NCI-H187 treated with DMSO at 0.1 percent for 48 hours (cell line): ENCODE data around the gene FICD.

Experiments used
- DNase-seq: peaks from one replicate; lab custom pipeline; 2025; lab: John Stamatoyannopoulos, UW

Gene FICD

DNA sequence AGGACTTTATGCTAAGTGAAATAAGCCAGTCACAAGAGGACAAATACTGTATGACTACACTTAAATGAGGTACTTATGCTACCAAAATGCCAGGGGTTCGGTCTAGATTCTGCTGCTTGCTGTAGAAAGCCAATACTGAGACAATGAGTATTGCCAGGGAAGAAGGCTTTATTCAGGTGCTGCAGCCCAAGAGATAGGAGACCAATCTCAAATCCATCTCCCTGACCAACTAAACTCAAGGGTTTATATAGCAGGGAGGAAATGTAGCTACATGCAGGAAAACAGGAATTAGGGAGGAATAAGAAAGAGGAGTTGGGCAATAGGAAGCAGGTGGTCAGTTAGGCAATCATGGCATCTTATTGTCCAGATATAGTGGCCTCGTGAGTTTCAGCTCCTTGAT, 12.2 kb upstream of the FICD start:
- DNase-seq: no peak

DNA sequence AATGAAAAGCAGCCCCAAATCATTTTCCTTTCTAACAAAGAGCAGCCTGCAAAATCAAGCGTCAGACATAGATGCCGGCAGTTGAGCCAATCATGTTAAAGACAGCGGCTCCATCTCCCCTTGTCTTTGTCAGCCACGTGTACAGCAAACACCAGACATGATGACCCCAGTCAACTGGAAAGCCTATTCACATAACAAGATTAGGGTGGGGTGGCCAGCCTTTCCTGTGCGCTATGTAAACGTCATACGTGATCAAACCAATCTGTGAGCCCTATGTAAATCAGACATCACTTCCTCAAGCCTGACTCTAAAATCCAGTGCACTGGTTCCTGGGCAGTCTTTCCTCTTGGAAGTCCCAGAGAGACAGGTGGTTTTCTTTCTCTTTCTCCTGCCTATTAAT, 9.9 kb upstream of the FICD start:
- no peak for DNase-seq

DNA sequence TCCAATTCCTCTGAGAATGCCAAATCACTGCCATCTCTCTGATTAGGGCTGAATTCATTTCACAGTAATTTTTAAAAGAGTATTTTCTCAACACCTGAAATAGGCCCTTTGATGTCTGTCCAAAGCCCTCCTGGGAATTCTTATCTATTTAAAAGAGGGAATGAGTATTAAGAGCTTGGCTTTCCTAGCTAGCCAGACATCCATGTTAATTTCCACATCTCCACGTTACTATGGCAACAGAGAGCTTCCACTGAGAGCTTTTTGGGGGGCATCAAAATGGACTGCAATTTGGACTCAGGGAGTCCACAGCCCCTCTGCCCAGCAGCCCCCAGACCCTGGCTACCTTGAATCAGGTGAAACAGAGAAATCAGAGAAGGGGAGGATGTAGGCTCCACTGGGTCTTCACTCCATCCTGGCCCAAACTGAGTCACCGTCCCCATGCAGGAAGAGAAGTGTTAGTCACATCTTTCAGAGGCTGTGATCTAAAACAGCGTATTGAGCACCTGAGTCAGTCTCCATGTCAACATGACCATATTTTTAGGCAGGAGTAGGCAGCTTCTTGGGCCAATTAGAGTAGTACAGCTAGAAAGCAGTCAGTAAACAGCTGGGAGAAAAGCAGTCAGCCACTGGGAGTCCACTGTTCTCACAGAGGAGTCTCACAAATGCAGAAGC, 7.0 kb upstream of the FICD start:
- DNase-seq: no peak

DNA sequence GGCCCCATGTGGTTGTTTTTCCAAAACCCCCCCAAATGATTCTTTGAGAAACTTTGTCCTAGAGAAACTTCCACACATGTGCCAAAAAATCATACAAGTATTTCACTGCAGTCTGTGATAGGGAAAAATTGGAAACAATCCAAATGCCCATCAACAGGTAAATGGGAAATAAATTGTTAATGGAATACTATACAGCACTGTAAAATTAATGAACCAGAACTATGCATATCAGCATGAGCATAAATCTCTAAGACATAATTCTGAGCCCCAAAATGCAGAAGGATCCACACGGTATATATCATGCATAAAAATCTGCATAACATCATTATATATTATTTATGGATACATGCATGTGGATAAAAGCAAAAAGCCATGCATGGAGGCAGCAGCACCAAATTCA, 5.3 kb upstream of the FICD start:
- DNase-seq: no peak

DNA sequence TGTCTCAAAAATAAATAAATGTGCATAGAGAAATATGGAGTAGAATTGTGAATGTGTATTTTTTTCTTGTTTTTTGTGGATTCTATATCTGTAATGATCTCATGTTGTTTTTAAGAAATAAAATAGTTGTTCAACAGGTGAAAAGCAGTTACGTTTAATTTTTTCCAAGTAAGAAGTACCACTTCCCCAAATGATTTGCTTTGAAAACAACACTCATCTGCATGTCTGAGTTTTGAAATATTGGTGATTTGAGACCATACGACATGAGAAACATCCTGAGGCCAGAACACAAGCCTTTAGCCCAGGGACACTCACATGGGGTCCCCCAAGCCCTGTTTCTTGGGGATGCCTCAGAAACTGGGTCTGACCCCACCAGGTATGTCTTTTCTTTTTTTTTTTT, 4.2 kb upstream of the FICD start:
- DNase-seq: no peak

DNA sequence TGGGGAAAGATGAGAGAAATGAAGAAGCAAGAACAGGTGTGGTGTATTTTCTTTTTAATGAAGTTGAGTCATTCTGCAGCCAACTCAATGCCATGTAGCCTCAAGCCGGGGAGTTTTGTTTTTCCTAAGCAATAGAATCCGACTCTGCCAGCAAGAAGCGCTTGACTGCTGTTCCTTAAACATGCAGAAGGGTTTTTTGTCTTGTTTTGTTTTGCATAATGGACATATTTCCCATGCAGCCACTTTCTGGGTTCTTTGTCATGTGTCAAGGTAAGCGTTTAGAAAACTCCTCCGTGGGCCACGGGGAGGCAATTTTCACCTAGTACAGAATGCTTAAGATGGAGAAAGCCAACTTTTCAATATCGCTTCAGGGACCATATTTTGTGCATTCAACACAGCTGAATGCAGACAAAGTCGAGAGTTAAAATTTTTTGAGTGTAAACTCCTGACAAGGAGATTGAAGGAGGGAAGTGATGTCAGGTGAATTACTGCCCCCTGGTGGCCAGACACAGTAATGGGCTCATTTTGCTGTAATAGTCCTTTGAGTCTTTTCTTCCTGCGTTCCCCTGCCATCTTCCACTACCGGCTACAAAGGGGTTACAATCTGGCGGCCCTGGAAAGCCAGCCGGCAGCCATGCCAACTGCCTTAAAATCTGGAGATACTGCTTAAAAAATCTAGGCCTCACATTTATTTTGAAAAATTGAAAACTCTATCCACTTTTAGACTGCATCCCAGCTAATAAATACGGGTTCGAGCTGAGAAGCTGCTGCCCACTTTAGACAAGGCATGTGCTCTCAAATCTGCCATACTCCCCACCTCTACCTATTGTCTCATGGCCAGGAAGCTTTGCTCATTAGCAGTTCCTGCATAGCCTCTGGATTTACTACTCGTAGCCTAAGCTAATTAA, 3.2 kb upstream of the FICD start:
- peak; percentile 73 for DNase-seq

DNA sequence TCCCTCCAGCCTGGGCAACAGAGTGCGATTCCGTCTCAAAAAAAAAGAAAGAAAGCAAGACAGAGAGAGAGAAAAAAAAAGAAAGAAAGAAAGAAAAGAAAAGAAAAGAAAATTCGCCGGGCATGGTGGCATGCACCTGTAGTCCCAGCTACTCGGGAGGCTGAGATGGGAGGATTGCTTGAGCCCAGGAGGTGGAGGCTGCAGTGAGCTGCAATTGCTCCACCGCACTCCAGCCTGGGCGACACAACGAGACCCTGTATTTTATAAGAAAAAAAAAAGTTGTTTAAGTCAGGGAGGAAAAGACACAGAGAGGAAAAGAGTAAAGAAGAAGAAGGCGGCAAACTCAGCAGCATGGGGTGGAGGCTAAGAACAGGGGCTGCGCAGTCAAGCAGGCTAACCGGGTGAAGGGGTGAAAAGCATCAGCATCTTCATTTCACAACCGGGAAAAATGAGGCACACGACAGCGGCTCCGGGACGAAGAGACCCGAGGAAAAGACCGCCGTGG, 557 bp upstream of the FICD start:
- DNase-seq: no peak

DNA sequence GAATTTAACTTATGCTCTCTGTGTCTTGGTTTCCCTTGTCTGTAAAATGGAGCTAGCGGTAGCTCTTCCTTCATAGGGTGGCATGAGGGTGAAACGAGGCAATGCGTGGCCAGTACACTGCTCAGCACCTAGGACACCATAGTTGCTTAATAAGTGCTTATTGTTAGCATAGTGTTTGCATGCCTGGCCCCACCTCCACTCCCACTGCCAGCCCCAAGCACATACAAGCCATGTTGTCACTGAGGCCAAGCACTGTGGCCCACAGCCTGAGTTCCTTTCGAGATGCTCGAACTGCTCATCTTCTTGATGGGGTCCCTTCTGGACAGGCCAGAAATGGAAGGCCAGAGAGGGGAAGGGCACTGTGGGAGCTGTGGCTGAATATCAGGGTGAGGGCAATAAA, 839 bp downstream of the FICD start:
- no peak for DNase-seq

DNA sequence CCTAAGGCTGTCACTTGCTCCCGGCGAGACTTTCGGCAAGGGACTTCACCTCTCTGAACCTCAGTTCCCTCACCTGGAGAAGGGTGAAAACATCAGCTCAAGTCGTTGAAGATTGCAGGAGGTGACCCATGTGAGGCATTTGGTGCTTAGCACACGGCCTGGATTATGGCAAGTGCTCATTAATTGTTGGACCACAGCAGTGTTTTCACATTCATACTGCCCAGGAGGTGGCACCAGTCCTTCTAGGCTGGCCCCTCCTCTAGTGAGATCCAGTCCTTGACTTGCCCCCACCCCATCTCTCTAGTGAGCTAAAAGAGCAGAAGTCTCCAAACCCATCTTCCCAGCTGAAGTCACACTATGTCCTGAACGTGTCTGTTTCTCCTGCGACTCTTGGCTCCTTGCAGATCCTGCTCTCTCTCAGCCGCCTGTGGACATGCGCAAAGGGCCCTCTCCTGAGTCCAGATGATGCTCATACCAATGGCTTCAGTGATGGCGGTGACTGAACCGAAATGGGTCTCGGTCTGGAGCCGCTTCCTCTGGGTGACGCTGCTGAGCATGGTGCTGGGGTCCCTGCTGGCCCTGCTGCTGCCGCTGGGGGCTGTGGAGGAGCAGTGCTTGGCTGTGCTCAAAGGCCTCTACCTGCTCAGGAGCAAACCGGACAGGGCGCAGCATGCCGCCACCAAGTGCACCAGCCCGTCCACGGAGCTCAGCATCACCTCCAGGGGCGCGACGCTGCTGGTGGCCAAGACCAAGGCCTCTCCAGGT, 1.6 kb downstream of the FICD start:
- DNase-seq: no peak

DNA sequence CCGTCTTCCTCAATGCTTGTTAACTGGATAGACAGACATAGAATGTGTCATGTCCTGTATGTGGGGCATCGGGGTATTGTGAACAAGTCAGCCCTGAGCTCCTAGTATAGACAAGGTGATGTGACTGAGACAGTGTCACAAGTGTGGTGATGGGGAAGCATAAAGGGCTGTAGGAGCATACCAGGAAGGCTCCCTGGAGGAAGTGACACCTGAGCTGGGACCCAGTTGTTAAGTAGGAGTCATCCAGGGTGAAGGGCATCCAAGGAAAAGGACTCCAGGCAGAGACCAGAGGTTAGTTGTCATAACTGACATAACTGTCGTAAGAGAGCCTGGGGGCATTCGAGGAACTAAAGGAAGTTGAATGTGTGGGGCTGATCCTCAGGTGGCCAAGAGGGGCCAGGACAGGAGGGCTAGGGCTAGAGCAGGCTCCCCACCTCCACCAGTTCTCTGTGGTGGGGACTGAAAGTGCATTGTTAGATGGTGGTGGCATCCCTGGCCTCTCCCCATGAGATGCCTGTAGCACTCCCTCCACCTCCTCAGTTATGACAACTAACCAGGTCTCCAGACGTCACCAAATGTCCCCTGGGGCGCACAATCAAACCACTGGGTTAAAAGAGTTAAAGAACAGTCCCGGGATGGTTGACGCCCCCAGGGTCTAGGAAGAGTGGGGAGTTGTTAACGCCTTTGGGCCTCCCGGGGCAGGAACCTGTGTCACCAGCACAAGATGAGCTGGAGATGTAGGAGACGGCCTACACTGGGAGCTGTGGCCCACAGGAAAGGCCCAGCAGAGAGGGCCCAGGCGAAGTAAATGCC, 2.4 kb downstream of the FICD start:
- no peak for DNase-seq

DNA sequence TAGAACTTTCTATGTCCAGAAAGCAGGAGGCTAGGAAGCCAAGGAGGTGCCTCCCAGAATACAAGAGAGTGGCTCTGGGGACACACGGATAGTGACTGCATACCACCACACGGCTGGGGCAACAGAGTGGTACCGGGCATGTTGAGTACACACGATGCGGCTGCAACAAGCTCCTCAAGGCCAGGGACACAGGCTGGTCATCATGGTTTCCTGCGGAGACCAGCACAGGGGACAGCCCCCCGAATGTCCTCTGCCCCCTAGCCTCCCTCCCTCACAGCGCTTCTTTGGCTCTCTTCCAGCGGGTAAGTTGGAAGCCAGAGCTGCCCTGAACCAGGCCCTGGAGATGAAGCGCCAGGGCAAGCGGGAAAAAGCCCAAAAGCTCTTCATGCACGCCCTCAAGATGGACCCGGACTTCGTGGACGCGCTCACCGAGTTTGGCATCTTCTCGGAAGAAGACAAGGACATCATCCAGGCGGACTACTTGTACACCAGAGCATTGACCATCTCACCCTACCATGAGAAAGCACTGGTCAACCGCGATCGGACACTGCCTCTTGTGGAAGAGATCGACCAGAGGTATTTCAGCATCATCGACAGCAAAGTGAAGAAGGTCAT, 3.1 kb downstream of the FICD start:
- DNase-seq: no peak

DNA sequence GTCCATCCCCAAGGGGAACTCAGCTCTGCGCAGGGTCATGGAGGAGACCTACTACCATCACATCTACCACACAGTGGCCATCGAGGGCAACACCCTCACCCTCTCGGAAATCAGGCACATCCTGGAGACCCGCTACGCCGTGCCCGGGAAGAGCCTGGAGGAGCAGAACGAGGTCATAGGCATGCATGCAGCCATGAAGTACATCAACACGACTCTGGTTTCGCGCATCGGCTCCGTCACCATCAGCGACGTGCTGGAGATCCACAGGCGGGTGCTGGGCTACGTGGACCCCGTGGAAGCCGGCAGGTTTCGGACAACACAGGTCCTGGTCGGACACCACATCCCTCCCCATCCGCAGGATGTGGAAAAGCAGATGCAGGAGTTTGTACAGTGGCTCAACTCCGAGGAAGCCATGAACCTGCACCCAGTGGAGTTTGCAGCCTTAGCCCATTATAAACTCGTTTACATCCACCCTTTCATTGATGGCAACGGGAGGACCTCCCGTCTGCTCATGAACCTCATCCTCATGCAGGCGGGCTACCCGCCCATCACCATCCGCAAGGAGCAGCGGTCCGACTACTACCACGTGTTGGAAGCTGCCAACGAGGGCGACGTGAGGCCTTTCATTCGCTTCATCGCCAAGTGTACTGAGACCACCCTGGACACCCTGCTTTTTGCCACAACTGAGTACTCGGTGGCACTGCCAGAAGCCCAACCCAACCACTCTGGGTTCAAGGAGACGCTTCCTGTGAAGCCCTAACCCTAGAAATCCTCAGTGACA, 3.8 kb downstream of the FICD start:
- DNase-seq: no peak

DNA sequence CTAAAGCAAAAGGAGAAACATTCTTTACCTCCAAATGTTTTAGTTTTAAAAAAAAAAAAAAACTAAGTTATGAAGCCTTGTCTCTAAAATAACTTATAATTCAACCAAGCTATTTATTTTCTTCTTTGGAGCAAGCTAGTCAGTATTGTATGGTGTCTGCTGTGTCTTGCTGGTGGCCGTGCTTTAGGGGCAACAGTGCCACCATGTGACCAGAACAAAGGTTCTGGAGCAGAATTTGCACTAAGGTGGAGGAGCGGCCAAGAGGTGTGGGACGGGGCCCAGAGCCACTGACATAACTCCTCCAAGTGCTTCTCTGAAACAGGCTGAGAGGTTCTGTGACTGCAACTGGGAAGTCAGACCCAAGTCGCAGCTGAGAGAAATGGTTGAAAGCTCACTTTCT, 4.5 kb downstream of the FICD start:
- no peak for DNase-seq

DNA sequence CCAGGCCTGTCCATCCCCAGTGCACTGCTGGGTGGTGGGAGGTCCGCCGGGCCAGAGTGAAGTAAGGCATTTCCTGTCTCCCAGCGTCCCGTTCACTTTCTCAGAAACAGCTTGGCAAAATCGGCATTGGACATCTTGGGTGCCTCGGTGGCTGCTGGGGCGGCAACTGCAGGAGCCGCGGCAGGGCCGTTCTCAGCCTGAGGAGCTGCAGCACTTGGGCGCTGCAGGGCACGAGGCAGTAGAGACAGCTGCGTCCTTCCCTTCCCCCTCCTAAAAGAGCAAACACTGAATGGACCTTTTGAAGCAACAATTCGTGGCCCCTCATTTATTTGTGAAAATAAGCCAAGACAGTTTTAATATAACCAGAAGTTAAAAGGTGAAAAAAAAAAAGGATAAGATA, 8.3 kb downstream of the FICD start:
- DNase-seq: no peak

DNA sequence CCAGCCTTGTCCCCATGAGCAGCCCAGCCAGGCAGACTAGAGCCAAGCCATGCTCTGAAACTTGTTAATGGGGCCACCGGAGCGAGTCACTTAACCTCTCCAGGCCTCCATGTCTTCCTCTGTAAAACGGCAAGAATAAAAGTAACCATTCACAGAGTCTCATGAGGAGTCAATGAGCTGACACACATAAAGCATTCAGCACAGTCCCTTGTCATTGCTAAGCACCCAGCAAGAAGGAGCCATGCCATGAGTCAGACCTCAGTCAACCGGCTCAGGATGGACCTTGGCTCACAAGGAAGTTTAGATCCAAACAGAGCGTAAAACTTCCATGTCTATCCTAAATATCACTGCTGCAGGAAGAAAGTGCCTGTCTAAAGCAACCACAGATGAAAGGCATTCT, 10.6 kb downstream of the FICD start:
- DNase-seq: no peak

DNA sequence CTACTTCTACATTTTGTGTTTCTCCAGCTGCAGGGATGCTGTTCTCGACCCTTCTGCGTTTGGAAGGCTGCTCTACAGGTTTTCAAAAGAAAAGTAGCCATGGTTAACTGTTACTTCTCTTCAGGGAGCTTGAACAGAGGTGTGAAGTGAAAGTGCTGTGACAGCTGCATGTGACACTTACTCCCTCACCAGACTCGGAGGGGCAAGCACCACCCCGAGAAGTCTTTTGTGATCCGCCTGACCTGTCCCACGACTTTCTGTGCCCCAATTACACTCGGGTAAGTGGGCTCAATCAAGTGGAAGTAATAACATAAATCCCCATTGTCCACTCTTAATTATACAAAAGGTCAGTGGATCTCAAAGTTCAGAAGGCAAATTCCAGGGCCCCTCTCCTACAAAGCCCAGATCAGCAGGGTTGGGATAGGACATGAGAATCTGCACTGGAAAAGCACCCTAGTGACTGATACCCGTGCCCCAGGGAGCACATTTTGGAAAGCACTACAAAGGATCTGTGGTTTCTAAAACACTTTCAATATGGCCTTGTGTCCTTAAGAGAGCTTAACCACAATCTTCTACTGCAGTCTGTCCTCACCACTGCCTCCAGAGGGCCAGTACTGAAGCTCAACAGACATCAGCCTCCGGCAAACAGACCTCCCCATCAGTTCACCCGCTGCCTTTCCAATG, 11.5 kb downstream of the FICD start:
- DNase-seq: no peak

DNA sequence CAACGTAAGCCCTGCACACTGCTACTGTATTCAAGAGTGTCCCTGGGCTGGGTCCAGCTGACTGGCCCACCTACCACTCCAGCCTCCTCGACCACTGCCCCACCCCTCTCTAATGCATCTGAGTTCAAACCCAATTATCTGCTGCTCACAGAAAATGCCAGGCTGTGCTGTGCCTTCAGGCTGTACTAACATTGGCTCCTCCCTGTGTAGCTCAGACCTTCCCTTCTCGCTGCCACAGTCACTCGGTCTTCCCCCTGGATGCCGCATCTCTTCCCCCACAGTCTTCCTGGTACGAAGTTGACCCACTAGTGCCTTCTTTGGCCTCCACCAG, 12.1 kb downstream of the FICD start:
- DNase-seq: no peak

DNA sequence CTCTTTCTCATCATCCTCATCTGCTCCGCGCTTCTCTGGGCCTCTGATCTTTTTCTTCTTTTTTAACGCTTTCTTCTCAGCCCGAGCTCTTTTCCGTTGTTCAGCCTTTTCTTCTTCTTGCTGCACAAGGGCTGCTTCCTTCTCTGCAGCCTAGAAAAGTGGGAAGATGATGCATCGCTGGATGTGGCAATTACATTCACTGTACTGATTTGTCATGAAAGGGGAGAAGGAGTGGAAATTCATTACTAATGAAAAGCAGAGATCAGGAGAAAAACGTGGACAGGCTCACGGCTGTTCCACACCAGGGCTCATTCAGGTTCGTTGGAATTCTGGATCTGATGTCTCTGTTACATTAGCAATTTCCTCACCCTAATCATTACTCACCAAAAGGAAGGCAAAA, 15.1 kb downstream of the FICD start:
- no peak for DNase-seq

DNA sequence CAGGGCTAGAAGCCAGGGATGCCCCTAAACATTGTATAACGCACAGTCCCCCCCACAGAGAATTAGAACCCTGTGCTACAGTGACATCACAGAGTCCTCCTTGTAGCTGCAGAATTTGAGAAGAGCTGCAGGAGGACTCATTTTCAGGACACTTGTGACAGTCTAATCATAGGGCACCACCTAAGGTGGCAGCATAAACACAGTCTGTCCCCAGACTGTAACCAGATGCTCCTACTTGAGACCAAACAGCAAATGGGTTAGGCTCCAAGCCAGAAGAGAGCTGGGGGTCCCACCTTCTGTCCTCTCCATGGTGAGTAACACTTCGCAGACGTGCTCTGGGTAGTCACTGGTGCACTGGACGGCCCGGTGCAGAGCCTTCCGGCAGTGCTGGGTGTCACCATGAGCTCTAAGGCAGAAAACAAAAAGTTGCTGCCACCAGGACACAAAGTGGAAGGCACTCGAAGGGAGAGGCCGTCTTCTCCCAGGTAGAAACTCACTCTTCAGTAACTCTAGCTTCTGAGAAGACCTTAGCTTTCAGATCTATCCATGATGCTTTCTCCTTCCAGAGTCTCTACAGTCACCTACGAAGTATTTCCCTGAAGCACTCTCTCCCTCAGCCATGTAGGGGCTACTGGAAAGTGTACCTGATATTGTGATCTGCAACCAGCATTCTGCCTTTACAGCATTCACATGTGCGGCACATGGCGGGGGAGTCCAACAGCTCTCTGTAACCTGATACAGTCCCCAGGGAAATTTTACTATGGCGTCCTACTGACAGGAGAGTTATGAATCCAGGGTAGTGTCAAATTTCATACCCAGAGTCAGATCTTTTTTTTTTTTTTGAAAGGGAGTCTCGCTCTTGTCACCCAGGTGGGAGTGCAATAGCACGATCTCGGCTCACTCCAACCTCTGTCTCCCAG, 17.1 kb downstream of the FICD start:
- DNase-seq: peak; percentile 85
